Neural cell (in vitro differentiated cells): ENCODE results near the gene STX10. TPM values are rescaled to one million over a fixed set of nuclear protein-coding genes. Genes with fewer than 3 reads are reported as not detected.
"Not testable (repeated sequence)": the region's sequence is repeated elsewhere in the genome, so short reads cannot be mapped to it uniquely, and the experiment has no call there.

ENCODE experiments used
- H2AFZ ChIP-seq: fragments of 200-600, 300-800 bp; sonication (generic), shearing (Covaris generic); 2 replicates; pipeline ENCODE4 v1.6.0; 2014; ENCODE audit warnings: low read depth, mild to moderate bottlenecking, antibody characterized with exemption, low read length, moderate library complexity
- H3F3A ChIP-seq: fragments of 200-600 bp; shearing (Covaris generic); 2 replicates; pipeline ENCODE4 v1.6.1; 2016; ENCODE audit warnings: mild to moderate bottlenecking, moderate library complexity, mixed read lengths, antibody characterized with exemption, low read length; ENCODE audit not compliant: insufficient read depth, poor library complexity, severe bottlenecking
- H3K27ac ChIP-seq: fragments of 200-600, 300-800 bp; sonication (generic), shearing (Covaris generic); 2 replicates; pipeline ENCODE4 v1.5.1; 2014; ENCODE audit warnings: mild to moderate bottlenecking, low read length, moderate library complexity
- H3K27me3 ChIP-seq: fragments of 300-800, 200-600 bp; sonication (generic), shearing (Covaris generic); 2 replicates; pipeline ENCODE4 v1.6.0; 2014; ENCODE audit warnings: mild to moderate bottlenecking, low read depth, low read length, moderate library complexity; ENCODE audit not compliant: insufficient read depth
- H3K36me3 ChIP-seq: fragments of 300-800, 200-600 bp; sonication (generic), shearing (Covaris generic); 2 replicates; pipeline ENCODE4 v1.5.1; 2014; ENCODE audit warnings: mild to moderate bottlenecking, antibody characterized with exemption, low read length, moderate library complexity; ENCODE audit not compliant: insufficient read depth
- H3K4me2 ChIP-seq: fragments of 300-800, 200-600 bp; sonication (generic), shearing (Covaris generic); 2 replicates; pipeline ENCODE4 v1.6.0; 2014; ENCODE audit warnings: mild to moderate bottlenecking, low read length
- H3K4me3 ChIP-seq: fragments of 300-800, 200-600 bp; sonication (generic), shearing (Covaris generic); 2 replicates; pipeline ENCODE4 v1.5.1; 2014; ENCODE audit warnings: mild to moderate bottlenecking, low read length, moderate library complexity
- H3K79me2 ChIP-seq: fragments of 200-600 bp; shearing (Covaris generic); replicated peaks from 2 replicates; pipeline ENCODE4 v1.6.0; 2014; ENCODE audit warnings: mild to moderate bottlenecking, low read length, moderate library complexity; ENCODE audit not compliant: insufficient read depth
- H3K9ac ChIP-seq: fragments of 300-800, 200-600 bp; sonication (generic), shearing (Covaris generic); 2 replicates; pipeline ENCODE4 v1.6.1; 2016; ENCODE audit warnings: mild to moderate bottlenecking, low read length, mixed read lengths
- H3K9me2 ChIP-seq: fragments of 200-600 bp; shearing (Covaris generic); 2 replicates; pipeline ENCODE4 v1.6.1; 2016; ENCODE audit warnings: mild to moderate bottlenecking, low read length, mixed read lengths; ENCODE audit not compliant: insufficient read depth
- H3K9me3 ChIP-seq: fragments of 200-600, 300-800 bp; sonication (generic), shearing (Covaris generic); 2 replicates; pipeline ENCODE4 v1.6.1; 2016; ENCODE audit warnings: mild to moderate bottlenecking, mixed run types, low read length, moderate library complexity, mixed read lengths
- H4K20me1 ChIP-seq: fragments of 200-600 bp; shearing (Covaris generic); 2 replicates; pipeline ENCODE4 v1.6.1; 2016; ENCODE audit warnings: mild to moderate bottlenecking, mixed run types; ENCODE audit not compliant: insufficient read depth
- EP300 ChIP-seq: fragments of 450-650 bp; conservative IDR thresholded peaks from 2 replicates; pipeline ENCODE4 v1.6.1; 2014; ENCODE audit warnings: antibody characterized with exemption, mild to moderate bottlenecking, moderate library complexity; ENCODE audit not compliant: poor library complexity, severe bottlenecking
- EZH2 ChIP-seq: fragments of 200-600, 300-800 bp; shearing (Covaris generic), sonication (generic); IDR thresholded peaks from 2 replicates; pipeline ENCODE4 v1.6.1; 2014; ENCODE audit warnings: antibody characterized with exemption, low read length, borderline replicate concordance, mild to moderate bottlenecking; ENCODE audit not compliant: insufficient read depth, poor library complexity, severe bottlenecking
- MXI1 ChIP-seq: fragments of 450-650 bp; conservative IDR thresholded peaks from 2 replicates; pipeline ENCODE4 v1.6.1; 2014; ENCODE audit warnings: antibody characterized with exemption, mild to moderate bottlenecking; ENCODE audit not compliant: poor library complexity, severe bottlenecking
- POLR2AphosphoS5 ChIP-seq: IDR thresholded peaks from 2 replicates; pipeline ENCODE4 v1.6.1; 2012
- RAD21 ChIP-seq: fragments of 450-650 bp; conservative IDR thresholded peaks from 2 replicates; pipeline ENCODE4 v1.6.1; 2014; ENCODE audit warnings: antibody characterized with exemption, mild to moderate bottlenecking, moderate library complexity
- SMC3 ChIP-seq: fragments of 450-650 bp; conservative IDR thresholded peaks from 2 replicates; pipeline ENCODE4 v1.6.1; 2014; ENCODE audit warnings: antibody characterized with exemption, mild to moderate bottlenecking, moderate library complexity; ENCODE audit not compliant: poor library complexity
- TAF1 ChIP-seq: IDR thresholded peaks from 2 replicates; pipeline ENCODE4 v1.6.1; 2012; ENCODE audit warnings: low read depth
- polyA plus RNA-seq: library from polyadenylated mRNA; depleted of rRNA; stranded (reverse); fragments of >200 nt; gene quantifications from 2 replicates; pipeline ENCODE4 v1.2.3, GENCODE V29; 2014
- TF ChIP-seq, protein P1 (sequence below): IDR thresholded peaks from 2 replicates; pipeline ENCODE4 v1.6.1; 2012; ENCODE audit warnings: borderline replicate concordance
- TF ChIP-seq, protein P2 (sequence below): fragments of 450-650 bp; IDR thresholded peaks from 2 replicates; pipeline ENCODE4 v1.5.1; 2014; ENCODE audit warnings: antibody characterized with exemption, mild to moderate bottlenecking, moderate library complexity; ENCODE audit not compliant: poor library complexity, severe bottlenecking

STX10 gene
- polyA plus RNA-seq, 1 donor from 2014 or later: 157 TPM

DNA sequence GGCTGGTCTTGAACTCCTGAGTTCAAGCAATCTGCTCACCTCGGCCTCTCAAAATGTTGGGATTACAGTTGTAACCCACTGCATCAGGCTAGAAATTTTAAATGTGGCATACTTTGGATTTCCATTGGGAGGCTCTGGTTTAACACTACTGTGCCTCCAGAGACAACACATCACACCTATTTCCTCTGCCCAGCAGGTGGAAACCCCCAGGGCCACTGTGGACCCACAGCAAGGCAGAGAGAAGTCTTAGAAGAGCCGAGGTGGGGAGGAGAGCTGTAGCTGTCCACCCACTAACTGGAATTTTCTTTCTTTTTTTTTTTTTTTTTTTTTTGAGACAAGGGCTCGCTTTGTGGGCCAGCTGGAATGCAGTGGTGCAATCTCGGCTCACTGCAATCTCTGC is 39.4 kb upstream of the STX10 start:
- Histone ChIP-seq H3K4me3 (no peak overlapping the region), H3K36me3 (no peaks in the 10 kb centered on the region), H3K27me3 (no peaks in the 10 kb centered on the region), H3K9me3 (no peaks in the 10 kb centered on the region), H3K79me2 (no peaks in the 10 kb centered on the region), H3K4me2 (no peak overlapping the region), H3K9me2 (no peaks in the 10 kb centered on the region), H4K20me1 (no peaks in the 10 kb centered on the region), H3K27ac (no peak overlapping the region), H3K9ac (no peak overlapping the region), H2AFZ (no peak overlapping the region), H3F3A (no peaks in the 10 kb centered on the region)
- TF ChIP-seq RAD21 (no peak), TAF1 (no peak), MXI1 (no peak), POLR2AphosphoS5 (no peak), EP300 (no peak), EZH2 (no peak), SMC3 (no peak)
- TF ChIP-seq, protein P1, sequence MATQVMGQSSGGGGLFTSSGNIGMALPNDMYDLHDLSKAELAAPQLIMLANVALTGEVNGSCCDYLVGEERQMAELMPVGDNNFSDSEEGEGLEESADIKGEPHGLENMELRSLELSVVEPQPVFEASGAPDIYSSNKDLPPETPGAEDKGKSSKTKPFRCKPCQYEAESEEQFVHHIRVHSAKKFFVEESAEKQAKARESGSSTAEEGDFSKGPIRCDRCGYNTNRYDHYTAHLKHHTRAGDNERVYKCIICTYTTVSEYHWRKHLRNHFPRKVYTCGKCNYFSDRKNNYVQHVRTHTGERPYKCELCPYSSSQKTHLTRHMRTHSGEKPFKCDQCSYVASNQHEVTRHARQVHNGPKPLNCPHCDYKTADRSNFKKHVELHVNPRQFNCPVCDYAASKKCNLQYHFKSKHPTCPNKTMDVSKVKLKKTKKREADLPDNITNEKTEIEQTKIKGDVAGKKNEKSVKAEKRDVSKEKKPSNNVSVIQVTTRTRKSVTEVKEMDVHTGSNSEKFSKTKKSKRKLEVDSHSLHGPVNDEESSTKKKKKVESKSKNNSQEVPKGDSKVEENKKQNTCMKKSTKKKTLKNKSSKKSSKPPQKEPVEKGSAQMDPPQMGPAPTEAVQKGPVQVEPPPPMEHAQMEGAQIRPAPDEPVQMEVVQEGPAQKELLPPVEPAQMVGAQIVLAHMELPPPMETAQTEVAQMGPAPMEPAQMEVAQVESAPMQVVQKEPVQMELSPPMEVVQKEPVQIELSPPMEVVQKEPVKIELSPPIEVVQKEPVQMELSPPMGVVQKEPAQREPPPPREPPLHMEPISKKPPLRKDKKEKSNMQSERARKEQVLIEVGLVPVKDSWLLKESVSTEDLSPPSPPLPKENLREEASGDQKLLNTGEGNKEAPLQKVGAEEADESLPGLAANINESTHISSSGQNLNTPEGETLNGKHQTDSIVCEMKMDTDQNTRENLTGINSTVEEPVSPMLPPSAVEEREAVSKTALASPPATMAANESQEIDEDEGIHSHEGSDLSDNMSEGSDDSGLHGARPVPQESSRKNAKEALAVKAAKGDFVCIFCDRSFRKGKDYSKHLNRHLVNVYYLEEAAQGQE: no peak
- TF ChIP-seq, protein P2, sequence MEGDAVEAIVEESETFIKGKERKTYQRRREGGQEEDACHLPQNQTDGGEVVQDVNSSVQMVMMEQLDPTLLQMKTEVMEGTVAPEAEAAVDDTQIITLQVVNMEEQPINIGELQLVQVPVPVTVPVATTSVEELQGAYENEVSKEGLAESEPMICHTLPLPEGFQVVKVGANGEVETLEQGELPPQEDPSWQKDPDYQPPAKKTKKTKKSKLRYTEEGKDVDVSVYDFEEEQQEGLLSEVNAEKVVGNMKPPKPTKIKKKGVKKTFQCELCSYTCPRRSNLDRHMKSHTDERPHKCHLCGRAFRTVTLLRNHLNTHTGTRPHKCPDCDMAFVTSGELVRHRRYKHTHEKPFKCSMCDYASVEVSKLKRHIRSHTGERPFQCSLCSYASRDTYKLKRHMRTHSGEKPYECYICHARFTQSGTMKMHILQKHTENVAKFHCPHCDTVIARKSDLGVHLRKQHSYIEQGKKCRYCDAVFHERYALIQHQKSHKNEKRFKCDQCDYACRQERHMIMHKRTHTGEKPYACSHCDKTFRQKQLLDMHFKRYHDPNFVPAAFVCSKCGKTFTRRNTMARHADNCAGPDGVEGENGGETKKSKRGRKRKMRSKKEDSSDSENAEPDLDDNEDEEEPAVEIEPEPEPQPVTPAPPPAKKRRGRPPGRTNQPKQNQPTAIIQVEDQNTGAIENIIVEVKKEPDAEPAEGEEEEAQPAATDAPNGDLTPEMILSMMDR: no peak

DNA sequence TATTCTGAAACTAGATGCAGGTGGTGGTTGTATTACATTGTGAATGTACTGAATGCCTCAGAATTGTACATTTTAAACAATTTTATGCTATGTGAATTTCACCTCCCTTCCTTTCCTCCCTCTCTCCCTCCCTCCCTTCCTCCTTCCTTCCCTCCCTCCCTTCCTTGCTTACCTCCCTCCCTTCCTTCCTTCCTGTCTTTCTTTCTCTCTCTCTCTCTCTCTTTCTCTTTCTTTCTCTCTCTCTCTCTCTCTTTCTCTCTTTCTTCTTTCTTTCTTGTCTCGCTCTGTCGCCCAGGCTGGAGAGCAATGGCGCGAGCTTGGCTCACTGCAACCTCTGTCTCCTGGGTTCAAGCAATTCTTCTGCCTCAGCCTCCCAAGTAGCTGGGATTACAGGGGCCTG is 37.2 kb upstream of the STX10 start:
- Histone ChIP-seq H3K9me2 (no peaks in the 10 kb centered on the region), H3K27ac (no peak overlapping the region), H3K9ac (no peak overlapping the region), H3F3A (no peaks in the 10 kb centered on the region), H4K20me1 (no peaks in the 10 kb centered on the region), H3K4me2 (no peak overlapping the region), H2AFZ (no peak overlapping the region), H3K79me2 (no peaks in the 10 kb centered on the region), H3K9me3 (no peaks in the 10 kb centered on the region), H3K27me3 (no peaks in the 10 kb centered on the region), H3K4me3 (no peak overlapping the region), H3K36me3 (no peaks in the 10 kb centered on the region)
- TF ChIP-seq MXI1 (no peak), TAF1 (no peak), SMC3 (no peak), RAD21 (no peak), POLR2AphosphoS5 (no peak), EZH2 (no peak), EP300 (no peak)
- TF ChIP-seq, protein P1: no peak
- TF ChIP-seq, protein P2: no peak

DNA sequence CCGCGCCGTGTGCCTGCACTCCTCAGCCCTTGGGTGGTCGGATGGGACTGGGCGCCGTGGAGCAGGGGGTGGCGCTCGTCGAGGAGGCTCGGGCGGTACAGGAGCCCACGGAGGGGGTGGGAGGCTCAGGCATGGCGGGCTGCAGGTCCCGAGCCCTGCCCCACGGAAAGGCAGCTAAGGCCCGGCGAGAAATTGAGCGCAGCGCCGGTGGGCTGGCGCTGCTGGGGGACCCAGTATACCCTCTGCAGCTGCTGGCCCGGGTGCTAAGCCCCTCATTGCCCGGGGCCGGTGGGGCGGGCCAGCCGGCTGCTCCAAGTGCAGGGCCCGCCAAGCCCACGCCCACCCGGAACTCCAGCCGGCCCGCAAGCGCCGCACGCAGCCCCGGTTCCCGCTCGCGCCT is 36.5 kb upstream of the STX10 start:
- not testable (repeated sequence) for H3K27me3 ChIP-seq, H3K4me3 ChIP-seq, H3K9me2 ChIP-seq, H3K4me2 ChIP-seq, H3K36me3 ChIP-seq, H3F3A ChIP-seq, H3K9ac ChIP-seq, H3K79me2 ChIP-seq, H4K20me1 ChIP-seq, H2AFZ ChIP-seq, H3K27ac ChIP-seq, H3K9me3 ChIP-seq
